NCI-H226 (cell line): ENCODE measurements around the gene MYBPC3.

Source experiments
- DNase-seq: peaks from one replicate; pipeline ENCODE4 v3.0.0-alpha.2; 2015

The MYBPC3 gene

DNA sequence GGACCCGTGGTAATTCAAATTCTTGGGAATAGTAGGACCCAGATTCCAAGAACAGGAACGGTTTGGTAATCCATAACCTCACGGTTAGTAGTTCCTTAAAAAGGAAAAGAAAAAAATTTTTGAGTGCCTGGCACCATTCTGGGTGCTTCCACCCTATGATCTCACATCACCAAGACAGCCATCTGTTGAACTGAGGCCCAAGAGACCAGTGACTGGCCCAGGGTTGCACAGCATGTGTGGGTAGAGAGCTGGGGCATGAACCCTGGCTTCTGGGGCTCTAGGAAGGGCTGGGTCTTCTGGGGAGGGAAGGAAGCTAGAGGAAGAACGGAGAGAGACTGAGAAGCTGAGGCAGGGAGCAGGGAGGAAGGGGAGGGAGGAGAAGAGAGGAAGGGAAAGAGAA lies 30.6 kb upstream of the MYBPC3 start:
- no peak for DNase-seq

DNA sequence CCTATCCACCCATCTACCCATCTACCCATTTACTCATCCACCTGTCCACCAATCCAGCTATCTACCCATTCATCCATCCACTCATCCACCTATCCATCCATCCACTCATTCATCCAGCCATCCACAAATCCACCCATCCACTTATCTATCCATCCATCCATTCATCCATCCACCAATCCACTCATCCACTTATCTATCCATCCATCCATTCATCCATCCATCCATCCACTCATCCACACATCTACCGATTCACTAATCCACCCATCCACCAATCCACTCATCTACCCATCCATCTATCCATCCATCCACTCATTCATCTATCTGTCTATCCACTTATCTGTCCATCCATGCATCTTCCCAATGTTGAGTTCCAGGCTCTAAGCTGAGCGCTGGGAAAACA lies 27.6 kb upstream of the MYBPC3 start:
- DNase-seq, result no peak

DNA sequence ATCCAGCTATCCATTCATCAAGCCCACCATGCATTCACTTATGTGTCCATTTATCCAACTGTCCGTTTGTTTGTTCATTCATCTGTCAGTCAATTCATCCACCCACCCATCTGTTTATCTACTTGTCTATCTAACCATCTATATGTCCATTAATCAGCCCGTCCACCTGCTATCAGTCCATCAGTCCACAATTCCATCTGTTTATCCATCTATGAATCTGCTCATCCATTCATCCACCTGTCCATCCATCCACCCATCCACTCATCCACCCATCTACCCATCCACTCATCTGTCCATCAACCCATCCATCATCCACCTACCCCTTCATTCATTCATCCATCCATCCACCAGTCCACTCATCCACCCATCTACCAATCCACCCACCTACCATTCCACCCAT lies 26.8 kb upstream of the MYBPC3 start:
- no peak for DNase-seq

DNA sequence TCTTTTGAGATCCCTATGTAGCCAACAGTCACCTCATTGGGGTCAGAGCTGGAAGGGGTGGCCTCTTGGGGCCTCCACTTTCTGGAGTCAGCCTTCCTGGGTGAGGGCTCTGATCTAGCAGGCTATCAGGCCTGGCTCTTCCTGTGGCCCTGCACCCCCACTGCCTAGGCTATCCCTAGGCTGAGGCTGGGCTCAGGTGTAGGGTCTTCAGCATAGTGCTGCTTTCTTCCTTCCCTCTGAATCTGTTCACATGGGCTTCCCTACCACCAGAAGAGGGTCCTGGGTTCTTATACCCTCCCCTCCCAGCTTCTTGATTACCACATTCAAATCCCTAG lies 26.3 kb upstream of the MYBPC3 start:
- DNase-seq, result no peak

DNA sequence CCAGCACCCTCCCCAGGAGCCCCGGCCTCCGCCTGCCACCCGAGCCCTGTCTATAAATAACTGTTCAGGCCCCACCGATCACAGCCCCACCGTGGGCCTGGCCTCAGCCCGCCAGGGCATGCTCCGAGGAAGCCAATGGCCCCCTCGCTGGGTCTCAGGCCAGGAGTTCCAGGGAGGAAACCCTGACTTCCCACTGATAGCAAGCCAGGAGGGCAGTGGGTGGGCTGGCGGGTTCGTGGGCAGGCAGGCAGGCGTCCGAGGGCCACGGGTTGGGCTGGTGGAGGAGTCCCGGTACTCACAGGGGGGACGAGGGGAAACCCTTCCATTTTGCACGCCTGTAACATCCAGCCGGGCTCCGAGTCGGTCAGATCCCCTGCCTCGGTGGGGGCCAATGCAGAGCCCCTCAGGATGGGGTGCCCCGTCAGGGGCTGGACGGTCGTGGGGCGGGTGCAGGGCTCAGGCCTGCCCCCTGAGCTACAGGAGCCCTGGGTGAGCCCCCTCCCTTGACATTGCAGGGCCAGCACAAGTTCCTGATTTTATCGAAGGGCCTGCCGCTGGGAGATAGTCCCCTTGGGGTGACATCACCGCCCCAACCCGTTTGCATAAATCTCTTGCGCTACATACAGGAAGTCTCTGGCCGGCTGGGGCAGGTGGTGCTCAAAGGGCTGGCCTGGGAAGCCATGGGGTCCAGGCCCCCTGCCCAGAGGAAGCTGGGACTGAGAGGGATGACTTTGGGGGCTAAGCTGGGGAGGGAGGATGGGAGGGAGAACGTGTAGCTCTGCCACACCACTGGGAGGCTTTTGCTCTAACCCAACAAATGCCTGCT lies 25.7 kb upstream of the MYBPC3 start, which contains the start of gene SPI1:
Gene SPI1, minus strand, starts transcription at position 538 of the 826 bp plus-strand sequence. Its CDS starts 194 bp downstream, at position 344.
- no peak for DNase-seq

DNA sequence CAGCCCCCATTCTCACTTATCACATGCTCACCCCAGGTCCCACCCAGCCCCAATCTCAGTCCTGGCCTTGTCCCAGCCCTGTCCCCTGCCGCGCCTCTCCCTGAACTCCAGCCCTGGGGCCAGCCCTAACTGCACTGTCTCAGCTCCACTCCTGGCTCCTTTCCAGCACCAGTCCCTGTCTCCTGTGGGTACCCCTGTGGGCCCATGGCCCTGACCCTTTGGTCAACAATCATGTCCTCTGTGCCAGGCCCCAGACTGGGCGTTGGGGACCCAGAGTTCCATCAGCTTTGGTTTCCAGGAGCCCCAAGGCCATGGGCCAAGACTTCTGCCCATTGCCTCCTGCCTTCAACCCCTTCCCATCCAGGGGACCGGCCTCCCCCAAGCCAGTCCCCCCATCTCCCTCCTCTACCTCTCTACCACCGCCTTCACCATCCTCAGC lies 25.1 kb upstream of the MYBPC3 start:
- DNase-seq, result no peak

DNA sequence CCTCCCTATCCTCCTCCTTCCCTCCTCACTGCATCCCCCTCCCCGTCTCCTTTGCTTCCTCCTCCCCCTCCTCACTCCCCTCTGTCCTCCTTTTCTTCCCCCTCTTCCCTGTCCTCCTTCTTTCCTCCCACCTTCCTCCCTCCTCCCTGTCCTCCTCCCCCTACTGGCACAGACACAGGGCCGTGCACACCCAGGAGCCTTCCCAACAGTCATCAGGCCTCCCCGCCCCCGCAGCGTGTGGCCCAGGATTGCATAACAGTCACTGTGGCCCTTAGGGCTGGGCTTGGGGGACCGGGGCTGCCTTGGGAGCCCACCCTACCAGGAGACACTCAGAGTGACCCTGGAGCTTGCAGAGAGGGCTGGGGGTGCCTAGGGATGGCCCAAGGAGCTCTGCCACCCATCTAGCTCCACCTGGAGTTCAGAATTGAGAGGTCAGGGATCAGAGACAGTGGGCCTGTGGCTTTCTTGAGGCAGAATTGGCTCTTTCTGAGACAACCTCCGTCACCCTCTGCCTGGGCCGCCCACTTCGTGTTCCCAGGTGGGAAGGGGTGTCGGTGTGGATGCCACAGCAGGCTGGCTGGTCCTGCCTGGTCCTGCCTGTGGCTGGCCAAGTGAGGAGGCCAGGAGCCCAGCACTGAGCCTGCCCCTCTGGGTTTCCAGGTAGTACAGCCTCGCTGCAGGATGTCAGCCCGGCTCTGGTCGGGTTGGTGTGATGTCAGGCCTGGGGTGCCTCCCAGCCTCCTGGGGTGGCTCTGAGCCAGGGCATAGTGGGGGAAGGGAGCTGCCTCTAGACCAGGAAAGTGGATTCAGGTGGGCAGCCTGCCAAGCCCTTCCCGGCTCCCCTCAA lies 24.2 kb upstream of the MYBPC3 start:
- DNase-seq, result no peak

DNA sequence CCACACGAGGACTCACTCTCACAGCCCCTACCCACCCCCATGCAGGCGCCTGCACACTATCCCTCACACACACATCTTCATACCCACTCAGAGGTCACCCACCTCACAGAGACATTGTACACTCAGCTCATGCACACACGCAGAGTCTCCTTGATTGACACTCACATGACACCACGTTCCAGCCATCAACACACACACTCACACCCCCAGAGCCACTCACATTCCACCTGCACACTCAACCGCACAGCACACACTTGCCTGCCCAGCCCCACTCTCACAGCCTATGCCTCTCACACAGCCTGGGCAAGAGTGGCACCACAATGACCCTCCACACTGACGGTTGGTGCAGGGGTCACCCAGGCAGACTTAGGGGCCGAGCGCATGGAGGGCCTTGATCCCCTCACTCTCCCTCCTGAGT lies 23.6 kb upstream of the MYBPC3 start:
- DNase-seq, result no peak

DNA sequence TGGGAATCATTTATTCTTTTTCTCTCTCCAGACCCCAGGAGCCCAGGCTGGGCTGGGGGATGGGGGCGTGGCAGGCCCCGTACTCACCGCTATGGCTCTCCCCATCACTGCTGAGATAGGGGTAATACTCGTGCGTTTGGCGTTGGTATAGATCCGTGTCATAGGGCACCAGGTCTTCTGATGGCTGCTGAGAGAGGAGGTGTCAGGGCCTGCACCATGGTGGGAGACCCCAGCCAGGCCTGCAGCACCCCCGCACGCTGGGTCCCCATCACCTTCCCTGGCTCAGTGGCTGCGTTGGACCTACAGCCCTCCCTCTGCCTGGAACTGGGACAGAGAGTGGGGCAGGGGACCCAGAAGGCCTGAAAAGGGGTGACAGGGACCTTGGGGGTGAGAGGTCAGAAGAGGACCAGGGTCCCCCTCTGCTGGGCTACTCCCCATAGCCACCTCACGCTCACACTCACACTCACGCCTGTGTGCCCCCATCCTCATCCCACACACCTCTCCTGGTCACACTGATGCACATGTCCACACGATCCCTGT lies 23.1 kb upstream of the MYBPC3 start:
- no peak for DNase-seq

DNA sequence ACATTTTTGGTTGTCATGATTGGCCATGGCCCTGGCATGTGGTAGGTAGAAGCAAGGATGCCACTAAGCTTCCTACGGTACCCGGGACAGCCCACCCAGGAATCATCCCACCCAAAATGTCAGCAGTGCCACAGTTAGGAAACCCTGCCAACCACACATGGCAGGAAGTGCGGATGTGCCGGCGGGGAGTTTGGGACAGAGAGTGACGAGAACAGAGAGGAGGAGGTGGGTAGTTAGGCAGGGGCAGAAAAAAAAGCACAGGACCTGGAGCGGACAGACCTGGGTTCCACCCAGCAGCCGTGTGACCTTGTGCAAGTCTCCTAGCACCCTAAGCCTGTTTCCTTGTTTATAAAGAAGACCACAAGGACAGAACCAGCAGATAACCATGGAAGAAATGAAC lies 22.5 kb upstream of the MYBPC3 start:
- no peak for DNase-seq

DNA sequence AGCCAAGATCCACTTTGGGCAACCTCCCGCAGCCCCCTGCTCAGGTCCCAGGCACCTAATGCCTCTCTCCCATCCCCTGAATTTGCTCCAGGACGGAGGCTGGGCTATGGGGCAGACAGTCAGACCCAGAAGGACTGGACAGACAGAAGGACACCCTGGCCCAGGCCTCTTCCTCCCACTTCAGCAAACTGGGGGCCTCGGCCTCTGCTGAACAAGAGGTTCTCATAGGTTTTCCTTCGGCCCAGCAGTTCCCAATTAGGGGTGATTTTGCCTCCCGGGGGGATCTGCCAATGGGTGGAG lies 22.2 kb upstream of the MYBPC3 start:
- DNase-seq, result no peak

DNA sequence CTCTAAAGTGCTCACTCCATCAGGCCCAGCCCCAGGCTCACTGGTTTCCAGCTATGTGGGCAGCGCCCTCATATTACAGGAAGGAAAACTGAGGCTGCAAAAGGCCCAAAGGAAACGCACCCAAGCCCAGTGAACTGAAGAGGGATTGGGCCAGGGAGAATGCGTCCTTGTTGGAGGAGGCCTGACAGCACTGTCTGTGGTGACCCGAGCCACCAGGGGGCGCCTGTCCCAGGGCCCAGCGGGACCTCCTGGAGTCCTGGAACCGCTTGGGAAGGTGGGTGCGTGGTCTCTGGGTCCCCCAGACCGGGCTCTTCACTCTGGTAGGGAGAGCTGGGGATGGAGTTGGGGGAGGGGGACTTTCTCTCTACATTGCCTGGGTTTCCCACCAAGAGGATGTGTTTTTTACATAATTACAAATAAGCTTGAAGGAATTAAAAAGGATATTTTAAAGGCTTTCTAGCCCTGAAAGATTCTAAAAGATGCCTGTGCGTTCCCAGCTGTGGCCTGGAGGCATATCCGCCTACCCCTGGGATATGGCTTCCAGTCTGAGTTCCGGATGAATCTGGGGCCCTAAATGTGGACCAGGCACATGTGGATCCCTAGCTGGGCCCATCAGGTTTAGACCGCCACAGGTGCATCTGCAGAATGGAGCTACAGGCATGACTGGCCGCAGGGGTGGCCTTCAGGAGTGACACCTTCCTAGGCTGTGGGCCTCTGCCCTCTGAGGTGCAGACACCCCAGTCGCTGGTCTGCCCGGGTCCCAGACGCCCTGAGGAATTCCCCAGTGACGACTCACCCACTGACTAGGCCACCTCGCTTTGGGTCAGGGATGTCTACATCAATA lies 21.6 kb upstream of the MYBPC3 start:
- DNase-seq, result peak; percentile 36

DNA sequence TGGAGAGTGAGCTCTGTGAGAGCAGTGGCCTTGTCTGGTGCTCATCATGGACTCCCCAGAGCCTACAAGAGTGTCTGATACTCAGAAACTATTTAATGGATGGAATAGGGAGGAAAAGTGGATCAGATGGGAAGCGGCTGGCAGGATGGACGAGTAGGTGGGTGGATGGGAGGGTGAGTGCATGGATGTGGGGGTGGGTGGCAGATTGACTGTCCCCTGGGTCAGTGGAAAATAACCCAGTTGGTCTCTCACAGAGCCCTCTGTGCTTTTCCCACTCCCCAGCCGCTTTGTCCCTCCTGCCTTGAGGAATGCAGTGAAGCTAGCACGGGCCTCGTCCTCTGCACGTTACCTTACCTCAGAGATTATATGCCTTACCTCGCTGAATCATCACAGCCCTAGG lies 19.9 kb upstream of the MYBPC3 start:
- DNase-seq, result no peak

DNA sequence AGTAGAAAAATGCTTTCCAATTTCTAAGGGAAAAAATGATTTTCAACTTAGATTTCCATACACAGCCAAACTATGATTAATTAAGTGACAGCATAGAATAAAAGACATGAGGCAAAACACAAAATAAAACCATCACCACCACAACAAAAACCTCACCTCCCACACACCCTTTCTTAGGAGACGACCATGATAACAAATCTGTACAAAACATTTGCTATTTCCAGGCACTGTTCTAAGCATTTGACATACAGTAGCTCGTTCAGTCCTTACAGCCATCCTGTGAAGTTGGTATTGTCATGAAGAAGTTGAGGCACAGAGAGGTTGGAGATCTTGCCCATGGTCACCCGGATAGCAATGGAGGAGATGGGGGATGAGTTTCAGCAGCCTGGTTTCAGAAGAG lies 17.2 kb upstream of the MYBPC3 start:
- DNase-seq, result no peak

DNA sequence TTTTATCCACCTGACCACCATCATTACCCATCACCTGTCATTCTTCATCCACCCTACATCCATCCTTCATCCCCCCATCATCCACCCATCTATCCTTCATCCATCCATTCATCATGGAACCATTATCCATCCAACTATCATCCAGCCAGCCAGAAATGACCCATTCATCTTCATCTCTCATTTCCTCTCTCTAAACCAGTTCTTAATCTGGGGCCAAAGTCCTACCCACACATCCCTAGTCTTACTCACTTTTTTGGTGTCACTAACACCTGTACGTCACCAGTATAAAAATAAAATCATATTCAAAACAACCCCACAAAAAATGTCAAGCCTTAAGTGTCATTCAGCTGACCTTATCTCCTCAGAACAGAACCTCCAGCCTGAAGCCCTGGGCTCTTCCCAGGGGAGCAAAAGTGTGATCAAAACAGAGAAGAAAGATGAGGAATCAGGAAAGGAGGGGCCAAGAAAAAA lies 13.6 kb upstream of the MYBPC3 start:
- DNase-seq, result no peak

DNA sequence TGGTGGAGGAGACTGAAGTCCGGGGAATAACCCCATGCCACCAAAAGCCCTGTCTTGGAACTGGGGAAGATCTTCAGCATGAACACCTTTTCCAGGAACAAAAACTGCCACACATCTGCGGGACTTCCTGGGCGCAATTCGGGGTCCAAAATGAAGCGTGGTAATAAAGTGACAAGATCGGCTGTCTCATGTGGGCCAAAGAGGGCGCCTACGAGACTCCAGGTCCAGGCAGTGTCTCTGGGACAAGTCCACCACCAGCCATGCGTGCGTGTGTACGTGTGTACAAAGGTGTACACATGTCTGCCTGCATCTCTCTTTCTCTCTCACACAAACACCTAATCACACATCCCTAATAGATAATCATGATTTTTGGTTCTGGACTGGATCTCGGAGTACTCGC lies 8.9 kb upstream of the MYBPC3 start:
- DNase-seq, result no peak

DNA sequence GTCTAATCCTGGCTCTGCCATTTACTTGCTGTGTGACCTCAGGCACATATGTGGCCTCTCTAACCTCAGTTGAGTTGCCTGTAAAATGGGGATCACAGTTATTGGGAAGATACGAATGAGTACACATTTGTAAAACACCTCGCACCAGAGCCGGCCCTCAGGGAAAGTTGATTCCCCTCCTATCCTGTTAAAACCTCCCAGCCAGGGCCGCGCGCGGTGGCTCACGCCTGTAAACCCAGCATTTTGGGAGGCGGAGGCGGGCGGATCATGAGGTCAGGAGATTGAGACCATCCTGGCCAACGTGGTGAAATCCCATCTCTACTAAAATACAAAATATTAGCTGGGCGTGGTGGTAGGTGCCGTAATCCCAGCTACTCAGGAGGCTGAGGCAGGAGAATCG lies 7.8 kb upstream of the MYBPC3 start:
- no peak for DNase-seq

DNA sequence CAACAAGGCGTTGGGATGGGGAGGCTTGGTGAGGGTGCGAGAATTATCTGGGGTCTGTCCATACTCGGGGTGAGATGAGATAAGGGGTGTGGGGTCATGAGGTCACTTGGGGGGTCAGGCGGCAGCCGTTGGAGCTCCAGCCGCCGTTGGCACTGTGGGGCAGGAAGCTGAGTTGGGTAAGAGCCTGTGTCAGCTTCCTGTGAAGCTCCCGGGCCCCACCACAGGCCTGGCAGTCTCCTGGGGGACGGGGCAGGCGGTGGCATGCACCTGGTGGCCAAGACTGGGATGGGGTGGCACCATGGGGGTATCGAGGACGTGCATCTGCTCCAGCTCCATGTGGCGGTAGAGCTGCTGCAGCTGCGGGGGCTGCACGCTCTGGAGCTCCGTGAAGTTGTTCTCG lies 7.1 kb upstream of the MYBPC3 start:
- DNase-seq, result no peak

DNA sequence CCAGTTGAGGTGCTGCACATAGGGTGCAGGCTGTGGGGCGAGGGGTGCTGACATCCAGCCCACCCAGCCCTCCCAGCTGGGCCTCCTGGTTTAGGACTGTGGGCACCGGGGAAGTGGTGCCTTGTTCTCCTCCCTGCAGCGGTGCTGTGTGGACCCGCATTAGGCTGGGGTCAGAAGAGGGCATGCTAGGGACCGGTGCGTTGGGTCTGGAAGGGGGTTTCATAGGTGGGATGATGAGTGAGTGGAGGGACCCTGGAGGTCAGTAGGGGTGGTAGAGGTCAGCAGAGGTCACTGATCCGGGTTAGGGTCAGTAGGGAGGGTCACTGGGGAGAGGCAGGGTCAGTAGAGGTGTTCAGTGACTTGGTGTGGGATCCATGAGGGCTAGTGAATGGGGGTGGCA lies 6.7 kb upstream of the MYBPC3 start:
- DNase-seq, result no peak

DNA sequence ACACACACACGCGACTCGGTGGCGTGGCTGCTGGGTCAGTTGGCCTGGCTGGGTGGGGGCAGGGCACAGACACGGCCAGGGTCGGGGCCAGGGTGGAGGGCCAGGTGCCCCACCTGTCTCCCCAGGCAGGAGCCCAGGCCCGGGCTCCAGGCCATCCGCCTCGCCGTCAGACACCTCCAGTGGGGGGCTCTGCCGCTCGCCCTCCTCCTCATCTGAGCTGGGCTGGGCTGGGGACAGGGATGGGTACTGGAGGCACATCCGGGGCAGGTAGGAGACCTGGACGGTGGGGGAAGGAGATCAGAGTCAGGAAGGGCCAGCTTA lies 6.2 kb upstream of the MYBPC3 start:
- DNase-seq, result no peak

DNA sequence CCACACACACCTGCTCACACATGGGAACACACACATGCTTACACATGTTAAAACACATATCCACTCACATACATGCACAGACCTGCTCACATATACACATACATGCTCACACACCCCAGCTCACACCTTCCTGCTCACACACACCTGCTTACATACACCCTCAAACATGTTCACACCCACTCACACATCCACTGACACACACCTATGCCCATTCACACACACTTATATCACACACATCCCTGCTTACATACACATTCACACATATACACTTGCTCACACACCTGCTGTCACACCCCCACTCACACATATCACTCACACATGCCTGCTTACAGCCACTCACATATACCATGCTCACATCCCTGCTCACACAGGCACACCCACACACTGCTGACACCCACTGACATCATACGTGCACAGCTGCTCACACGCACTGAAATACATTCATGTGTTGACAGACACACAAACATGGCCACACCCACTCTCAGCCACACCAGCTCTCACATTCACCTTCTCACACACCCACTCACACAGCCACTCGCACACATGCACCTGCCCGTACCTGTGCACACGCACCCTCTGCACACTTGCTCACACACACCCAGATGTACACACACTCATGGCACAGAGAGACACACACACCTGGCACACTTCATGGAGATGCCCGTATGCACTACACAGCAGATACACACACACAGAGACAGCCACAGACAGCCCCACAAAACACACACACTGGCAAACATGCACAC lies 5.7 kb upstream of the MYBPC3 start:
- no peak for DNase-seq

DNA sequence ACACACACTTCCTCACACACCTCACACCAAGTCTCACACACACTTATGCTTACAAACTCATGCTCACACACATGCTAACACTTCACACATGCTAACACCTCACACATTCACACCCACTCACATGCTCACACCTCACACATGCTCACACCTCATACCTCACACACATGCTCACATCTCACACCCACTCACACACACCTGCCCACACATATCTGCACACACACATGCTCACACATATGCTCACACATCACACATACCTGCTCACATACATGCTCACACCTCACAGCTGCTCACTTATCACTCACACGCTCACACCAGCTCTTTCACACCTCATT lies 4.5 kb upstream of the MYBPC3 start:
- DNase-seq, result no peak
